Pons (tissue), 1 donor: Measurements from ENCODE around the gene DDR1.
A peak's percentile ranks its signal among the peaks of the same experiment; 100 is the strongest.
"Not testable (repeated sequence)": the region's sequence is repeated elsewhere in the genome, so short reads cannot be mapped to it uniquely, and the experiment has no call there.

Experiments
- DNase-seq: peaks from one replicate; pipeline ENCODE4 v3.0.0-alpha.2; 2016; ENCODE audit warnings: low spot score

Gene DDR1

DNA sequence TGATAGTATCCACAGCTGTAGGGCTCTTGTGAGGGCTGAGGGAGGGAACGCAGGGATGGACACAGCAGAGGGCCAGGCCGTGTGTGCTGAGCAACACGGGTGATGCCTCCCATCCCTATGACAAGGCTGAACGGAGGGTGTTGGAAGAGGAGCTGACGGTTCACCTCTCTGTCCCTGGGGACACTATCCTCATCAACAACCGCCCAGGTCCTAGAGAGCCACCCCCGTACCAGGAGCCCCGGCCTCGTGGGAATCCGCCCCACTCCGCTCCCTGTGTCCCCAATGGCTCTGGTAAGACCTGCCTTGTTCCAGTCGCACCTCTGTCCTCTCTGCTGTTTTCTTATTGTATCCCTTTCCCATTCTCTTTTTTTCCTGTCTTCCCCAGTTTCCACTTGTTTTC, 10.1 kb downstream of the DDR1 start:
- DNase-seq: no peak

- DNase-seq: no peak
Observed at GRCh38 chr6:30894935-30895334, 10.6 kb downstream of the DDR1 start.

DNA sequence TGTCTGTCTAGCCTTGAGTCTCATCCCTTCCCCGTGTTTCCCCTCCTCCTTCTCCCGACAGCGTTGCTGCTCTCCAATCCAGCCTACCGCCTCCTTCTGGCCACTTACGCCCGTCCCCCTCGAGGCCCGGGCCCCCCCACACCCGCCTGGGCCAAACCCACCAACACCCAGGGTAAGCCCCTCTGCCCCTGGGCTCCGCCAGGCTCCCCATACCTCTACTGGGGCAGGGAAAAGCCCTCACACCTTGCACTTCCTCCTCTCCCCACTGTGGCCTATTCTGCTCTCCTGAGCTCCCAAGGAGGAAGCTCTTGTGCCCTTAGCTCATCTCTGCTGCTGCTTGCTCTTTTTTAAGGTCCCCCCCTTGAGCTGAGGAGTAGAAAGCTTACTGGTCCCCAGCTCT, 11.0 kb downstream of the DDR1 start:
- no peak for DNase-seq

GRCh38 chr6:30896541-30896940, 12.2 kb downstream of the DDR1 start:
- no peak for DNase-seq

DNA sequence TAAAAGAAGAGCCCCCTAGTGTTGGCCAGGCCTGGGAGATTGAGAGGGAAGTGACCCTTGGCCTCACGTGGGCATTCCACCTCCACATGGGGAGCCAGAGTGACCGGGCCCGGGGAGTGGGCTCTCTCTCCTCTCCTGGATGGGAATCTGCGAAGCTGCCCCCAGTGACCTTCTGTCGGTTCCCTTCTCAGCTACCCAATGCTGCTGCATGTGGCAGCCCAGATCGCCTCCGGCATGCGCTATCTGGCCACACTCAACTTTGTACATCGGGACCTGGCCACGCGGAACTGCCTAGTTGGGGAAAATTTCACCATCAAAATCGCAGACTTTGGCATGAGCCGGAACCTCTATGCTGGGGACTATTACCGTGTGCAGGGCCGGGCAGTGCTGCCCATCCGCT, 13.6 kb downstream of the DDR1 start:
- no peak for DNase-seq

GRCh38 chr6:30898750-30899360, 14.5 kb downstream of the DDR1 start:
- DNase-seq: no peak

DNA sequence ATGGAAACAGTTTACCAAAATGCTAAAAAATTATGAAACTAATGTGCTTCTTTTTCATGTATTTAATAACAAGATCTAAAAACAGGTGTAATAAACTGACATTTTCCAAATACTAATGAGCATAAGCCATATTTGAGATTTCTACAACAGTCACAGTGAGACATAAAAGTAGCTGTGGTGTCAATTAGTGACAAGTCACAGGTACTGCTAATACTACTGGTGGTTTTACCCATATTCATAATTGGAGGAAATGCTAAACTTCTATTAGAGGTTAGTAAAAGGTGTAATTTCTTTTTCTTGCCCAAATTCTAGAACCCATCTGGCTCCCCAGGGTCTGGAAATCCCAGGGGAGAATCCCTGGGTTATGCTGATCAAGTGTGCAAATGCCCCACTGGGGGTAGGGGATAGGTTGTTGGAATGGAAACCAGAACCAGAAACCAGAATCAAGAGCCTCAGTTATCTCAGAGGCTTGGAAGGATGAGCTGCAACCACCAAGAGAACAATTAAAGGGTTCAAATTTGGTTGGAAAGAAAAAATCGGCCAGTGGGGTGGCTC, 16.6 kb downstream of the DDR1 start:
- no peak for DNase-seq

DNA sequence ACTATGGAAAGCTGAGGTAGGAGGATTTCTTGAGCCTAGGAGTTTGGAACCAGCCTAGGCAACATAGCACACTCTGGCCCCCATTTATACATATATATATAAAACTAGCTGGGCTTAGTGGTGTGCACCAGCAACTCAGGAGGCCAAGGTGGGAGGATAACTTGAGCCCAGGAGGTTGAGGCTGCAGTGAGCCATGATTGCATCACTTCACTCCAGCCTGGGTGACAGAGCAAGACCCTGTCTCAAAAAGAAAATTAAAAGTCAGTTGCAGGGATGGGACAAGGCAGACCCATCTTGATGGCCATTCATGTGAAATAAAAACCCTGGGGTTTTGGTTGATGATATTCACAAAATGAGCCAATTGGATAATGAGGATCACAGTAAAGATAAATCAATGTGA, 17.1 kb downstream of the DDR1 start:
- DNase-seq: no peak

GRCh38 chr6:30902196-30902595, 17.9 kb downstream of the DDR1 start:
- not testable (repeated sequence) for DNase-seq

- DNase-seq: no peak
Observed at GRCh38 chr6:30902709-30903108, 18.4 kb downstream of the DDR1 start.

DNA sequence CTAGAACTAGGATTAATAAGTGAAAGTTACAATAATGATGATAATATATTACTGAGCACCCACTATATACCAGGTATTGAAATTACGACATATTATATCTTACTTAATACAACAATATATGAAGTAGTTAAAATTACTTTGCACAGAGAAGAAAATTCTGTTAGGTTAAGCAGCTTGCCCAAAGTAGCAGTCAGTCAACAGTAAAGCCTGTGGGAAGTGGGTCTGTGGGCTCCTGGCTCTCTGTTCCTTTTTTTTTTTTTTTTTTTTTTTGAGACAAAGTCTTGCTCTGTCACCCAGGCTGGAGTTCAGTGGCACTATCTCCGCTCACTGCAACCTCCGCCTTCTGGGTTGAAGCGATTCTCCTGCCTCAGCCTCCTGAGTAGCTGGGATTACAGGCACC, 18.9 kb downstream of the DDR1 start:
- DNase-seq: no peak

DNA sequence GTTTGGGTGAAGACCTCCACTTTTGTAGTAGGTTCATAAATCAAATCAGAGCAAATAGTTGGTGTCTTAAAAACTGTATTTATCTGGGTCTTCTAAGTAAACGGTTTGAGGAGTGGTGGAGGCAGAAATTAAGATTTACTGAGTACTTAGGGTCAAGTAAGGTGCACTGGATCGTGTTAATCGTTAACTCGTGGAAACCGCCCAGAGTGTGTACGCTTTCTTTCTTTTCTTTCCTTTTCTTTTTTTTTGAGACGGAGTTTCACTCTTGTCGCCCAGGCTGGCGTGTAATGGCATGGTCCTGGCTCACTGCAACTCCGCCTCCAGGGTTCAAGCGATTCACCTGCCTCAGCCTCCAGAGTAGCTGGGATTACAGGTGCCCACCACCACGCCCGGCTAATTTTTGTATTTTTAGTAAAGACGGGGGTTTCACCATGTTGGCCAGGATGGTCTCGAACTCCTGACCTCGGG, 23.0 kb downstream of the DDR1 start:
- DNase-seq: not testable (repeated sequence)

GRCh38 chr6:30907758-30908591, 23.7 kb downstream of the DDR1 start, which contains the start of gene GTF2H4:
GTF2H4 (plus strand) TSS chr6:30908207.
- peak; percentile 99 for DNase-seq

DNA sequence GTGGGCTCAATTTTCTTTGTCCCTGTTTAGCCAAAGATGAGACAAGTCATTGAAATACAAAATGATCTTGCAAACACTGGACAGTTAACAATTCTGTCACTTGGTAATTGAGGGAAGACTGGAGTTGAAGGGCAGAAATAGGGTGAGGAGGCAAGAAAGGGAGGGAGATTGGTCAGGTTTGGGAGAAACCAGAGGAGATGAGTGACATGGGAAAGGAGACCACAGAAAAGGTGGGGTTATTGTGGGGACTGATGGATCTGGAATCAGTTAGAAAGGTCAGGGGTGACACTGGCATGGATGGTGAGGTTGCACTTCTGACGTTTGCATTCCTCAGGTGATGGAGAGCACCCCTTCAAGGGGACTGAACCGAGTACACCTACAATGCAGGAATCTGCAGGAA, 24.4 kb downstream of the DDR1 start:
- DNase-seq: no peak

DNA sequence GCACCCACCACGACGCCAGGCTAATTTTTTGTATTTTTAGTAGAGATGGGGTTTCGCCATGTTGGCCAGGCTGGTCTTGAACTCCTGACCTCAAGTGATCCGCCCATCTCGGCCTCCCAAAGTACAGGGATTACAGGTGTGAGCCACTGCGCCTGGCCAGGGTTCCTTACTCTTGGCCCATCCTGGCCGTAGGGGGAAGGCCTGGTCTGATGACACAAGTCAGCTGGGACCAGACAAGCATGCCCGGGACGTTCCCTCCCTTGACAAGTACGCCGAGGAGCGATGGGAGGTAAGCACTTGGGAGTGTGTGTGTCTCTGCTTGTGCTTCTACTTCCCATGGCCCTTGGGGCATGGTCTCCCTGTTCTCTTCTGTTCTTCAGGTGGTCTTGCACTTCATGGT, 26.2 kb downstream of the DDR1 start:
- DNase-seq: not testable (repeated sequence)

DNA sequence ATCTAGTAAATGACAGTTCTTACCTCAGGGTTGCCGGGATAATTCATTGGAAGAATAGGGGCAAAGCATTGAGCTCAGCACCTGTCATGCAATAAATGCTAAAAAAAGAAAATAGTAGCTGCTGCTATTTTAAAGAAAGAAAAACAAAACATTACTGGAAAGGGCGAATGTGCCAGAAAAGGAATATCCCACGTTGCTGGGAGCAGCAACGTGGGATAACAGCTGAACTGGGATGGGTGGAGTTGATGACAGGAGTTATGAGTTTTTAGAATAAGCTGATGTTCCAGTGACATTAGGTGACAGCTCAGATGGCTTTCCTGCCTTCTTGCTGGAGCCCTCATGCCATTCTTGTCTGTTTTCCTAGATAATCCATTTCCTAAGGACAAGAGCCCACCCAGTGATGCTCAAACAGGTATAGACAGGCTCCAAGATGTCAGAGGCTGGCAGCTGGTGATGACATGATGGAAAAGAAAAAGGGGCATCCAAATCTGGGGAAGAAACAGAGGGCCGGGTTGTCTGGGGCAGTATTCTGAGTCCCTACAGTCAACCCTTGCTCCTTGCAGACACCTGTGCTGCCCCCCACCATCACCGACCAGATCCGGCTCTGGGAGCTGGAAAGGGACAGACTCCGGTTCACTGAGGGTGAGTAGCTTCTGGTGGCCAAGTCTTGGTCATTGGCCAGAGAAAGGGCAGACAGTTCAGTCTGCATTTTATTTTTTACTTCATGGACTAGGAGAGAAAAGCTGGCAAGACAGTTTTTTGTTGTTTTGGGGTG, 28.6 kb downstream of the DDR1 start:
- DNase-seq: no peak

DNA sequence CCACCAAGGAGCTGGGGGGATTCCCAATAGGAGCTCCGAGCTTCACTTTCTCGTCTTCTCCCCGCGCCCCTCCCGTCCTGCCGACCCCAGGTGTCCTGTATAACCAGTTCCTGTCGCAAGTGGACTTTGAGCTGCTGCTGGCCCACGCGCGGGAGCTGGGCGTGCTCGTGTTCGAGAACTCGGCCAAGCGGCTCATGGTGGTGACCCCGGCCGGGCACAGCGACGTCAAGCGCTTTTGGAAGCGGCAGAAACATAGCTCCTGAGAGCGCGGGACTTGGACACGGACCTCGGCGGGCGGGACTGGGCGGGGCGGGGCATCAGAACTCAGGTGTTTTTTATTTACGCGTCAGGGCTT, 29.4 kb downstream of the DDR1 start:
- DNase-seq: peak; percentile 28

DNA sequence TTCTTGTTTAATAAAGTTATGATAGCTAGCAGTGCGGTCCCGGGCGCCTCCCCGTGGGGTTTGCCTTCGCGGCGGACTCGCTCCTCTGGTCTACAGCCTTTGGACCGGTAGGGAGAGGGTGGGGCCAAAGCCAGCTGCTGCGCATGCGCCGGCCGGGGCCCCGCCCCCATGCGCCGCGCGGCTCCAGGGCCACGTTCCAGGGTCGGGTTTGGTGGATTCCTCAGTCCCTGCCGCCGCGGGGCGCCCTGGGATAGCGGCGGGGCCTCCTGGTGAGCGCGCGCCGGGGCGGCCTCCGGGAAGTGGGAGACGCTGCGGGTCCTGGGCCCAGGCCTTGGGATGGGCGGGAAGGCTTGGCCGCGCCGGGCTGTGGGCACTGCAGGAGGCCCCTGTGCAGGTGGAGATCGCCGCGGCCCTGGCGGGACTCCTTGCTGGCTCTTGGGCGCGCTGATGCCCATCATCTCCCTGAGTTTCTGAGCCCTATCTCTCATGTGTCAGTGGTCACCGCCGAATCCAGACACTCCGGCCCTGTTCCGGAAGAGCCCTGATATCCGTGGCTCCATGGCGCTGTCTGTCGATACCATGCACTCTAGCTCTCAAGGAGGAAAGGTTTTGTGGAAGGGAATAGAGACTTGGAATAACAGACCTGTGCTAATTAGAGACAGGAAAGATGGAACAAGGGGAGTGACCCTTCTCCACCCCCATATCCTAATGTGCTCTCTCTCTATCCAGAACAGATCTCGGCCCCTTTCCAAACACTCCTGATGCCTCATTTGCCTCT, 29.9 kb downstream of the DDR1 start, which contains the start of gene VARS2:
TSS of gene VARS2 (plus strand) at position 163 of the 778 bp plus-strand sequence. CDS start at position 762, 599 bp downstream.
- DNase-seq: peak; percentile 95

GRCh38 chr6:30914854-30915590, 30.7 kb downstream of the DDR1 start:
- DNase-seq: peak; percentile 24

- peak; percentile 95 for DNase-seq
Observed at GRCh38 chr6:30915591-30915946, 31.2 kb downstream of the DDR1 start.

GRCh38 chr6:30917041-30917440, 32.7 kb downstream of the DDR1 start:
- no peak for DNase-seq
